ENCODE data around the gene STAU1.

DNA sequence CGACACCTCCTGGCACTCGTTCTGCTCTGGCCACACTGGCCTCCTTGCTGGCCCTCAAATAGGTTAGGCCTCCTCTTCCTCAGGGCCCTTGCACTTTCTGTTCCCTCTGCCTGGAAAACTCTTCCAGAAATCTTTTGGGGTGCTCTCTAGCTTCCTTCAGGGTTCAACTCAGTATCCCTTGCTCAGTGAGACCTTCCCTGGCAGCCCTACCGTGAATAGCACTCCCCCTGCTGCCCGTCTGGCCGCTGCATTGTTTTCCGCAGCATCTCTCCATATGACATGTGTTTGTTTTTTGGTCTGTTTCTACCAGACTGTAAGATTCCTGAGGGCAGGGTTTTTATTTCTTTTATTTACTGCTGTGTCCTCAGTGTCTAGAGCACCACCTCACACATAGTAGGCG lies 37.8 kb upstream of the STAU1 start:
- TF ChIP-seq ZNF384 (IDR thresholded peaks at IDR 0.05) (no peak), SUZ12 (IDR thresholded peaks at IDR 0.05) (no peak), FOXA1 (IDR thresholded peaks at IDR 0.05) (no peak), L3MBTL2 (conservative IDR thresholded peaks at IDR 0.05) (no peak), FOXK2 (IDR thresholded peaks at IDR 0.05) (no peak), ARNT (IDR thresholded peaks at IDR 0.05) (no peak), FOXM1 (IDR thresholded peaks at IDR 0.05; ENCODE audit: borderline replicate concordance) (no peak), SP1 (IDR thresholded peaks at IDR 0.05) (no peak)

All from HEK293T (cell line).